ENCODE data around the gene MEGF6. TPM values are rescaled to one million over a fixed set of nuclear protein-coding genes. Genes with fewer than 3 reads are reported as not detected.

MEGF6 gene
- total RNA-seq, 2 donors from 2014 or later = 63.1 to 63.8 TPM

DNA sequence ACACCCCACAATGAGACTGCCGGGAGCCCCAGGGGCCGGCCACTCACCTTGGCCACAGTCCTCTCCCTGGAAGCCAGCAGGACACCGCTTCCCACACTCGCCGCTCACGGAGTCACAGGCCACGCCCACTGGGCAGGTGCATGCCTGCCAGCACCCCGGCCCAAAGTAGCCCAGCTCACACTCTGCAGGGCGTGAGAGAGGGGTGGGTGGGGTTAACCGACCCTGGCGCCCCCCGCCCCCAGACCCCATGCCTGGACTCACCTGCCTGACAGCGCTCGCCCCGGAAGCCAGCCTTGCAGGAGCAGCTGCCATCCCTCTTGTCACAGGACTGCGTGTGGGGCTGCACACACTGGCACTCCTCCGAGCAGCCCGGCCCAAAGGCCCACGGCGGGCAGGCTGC, 106.1 kb downstream of the MEGF6 start:
- H3K9me3 ChIP-seq (ENCODE audit: control insufficient read depth, low read length, poor library complexity, severe bottlenecking) = no peaks in the 10 kb centered on the region
- Mint-ChIP-seq H3K4me1 (peaks cover 5% of the 10 kb centered on the region), H3K36me3 (ENCODE audit: low read depth) (no peaks in the 10 kb centered on the region), H3K27me3 (no peaks in the 10 kb centered on the region), H3K4me3 (no peak overlapping the region), H3K27ac (no peak overlapping the region)
- ATAC-seq (no peak), DNase-seq (no peak)

DNA sequence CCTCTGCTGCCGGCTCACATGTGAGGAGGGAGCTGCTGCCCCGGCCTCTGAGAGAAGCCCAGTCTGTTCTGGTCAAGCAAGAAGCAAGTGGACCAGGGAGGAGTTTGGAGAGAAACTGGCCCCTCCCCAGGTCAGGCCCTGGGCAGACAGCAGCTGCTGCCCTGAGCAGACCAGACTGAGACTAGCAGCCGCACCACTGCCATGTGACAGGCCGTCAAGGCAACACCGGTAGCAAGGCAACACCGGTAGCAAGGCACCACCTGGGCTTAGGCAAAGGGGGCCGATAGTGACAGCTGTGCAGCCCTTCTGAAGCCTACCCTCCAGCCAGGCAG, 106.5 kb downstream of the MEGF6 start:
- Mint-ChIP-seq H3K27ac (no peak overlapping the region), H3K36me3 (ENCODE audit: low read depth) (no peaks in the 10 kb centered on the region), H3K27me3 (no peaks in the 10 kb centered on the region), H3K4me1 (peaks cover 5% of the 10 kb centered on the region), H3K4me3 (no peak overlapping the region)
- ATAC-seq (no peak), DNase-seq (no peak)
- H3K9me3 ChIP-seq (ENCODE audit: control insufficient read depth, low read length, poor library complexity, severe bottlenecking) = no peaks in the 10 kb centered on the region

DNA sequence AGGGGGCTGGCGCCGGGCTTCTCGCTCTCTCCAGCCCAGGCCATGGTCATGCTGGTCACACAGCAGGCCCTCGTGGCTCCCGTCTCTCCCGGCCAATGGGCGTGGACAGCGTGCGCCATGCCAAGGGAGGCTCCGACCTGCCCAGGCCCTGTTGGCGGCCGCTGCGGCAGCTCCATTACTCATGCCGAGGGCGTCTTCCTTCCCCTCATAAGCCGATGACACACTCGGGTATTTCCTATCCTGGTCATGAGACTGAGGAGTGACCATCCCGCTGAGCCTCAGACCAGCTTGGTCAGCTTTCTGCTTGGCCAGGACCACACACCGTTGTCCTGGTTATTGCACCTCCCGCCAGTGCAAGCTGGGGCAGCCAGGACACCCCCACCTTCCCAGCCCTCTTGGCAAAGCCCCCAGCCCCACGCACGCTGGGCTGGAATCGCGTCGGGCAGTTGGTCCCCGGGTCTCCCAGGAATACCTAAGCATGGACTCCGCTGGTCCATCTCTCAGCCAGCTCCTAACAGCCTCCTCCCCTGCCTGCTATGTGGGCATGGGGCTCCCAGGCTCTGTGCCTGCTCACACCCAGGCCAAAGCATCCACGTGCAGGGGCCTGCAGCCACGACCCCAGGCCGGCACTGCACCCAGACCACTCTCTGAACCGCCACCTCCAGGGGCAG, 107.0 kb downstream of the MEGF6 start:
- DNase-seq (no peak), ATAC-seq (no peak)
- Mint-ChIP-seq H3K4me3 (no peak overlapping the region), H3K4me1 (peaks cover 5% of the 10 kb centered on the region), H3K27me3 (no peaks in the 10 kb centered on the region), H3K36me3 (ENCODE audit: low read depth) (no peaks in the 10 kb centered on the region), H3K27ac (no peak overlapping the region)
- H3K9me3 ChIP-seq (ENCODE audit: control insufficient read depth, low read length, poor library complexity, severe bottlenecking) = no peaks in the 10 kb centered on the region

DNA sequence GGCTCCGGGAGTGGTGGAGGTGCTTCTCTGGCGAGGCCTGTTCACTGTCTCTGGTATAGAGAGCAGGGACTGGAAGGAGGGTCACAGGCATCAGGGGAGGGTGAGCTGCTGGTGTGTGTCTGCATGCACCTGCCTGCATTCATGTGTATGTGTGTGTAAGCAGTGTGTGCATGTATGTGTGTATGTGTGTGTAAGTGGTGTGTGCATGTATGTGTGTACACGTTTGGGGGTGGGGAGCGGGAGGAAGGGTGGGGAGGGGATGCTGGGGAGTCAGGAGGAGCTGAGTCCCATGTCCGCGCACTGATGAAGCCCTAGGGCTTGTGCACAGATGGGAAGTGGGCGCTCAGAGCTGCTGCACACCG, 107.8 kb downstream of the MEGF6 start:
- H3K27ac Mint-ChIP-seq = no peak overlapping the region
- no peak overlapping the region for H3K4me3 Mint-ChIP-seq

DNA sequence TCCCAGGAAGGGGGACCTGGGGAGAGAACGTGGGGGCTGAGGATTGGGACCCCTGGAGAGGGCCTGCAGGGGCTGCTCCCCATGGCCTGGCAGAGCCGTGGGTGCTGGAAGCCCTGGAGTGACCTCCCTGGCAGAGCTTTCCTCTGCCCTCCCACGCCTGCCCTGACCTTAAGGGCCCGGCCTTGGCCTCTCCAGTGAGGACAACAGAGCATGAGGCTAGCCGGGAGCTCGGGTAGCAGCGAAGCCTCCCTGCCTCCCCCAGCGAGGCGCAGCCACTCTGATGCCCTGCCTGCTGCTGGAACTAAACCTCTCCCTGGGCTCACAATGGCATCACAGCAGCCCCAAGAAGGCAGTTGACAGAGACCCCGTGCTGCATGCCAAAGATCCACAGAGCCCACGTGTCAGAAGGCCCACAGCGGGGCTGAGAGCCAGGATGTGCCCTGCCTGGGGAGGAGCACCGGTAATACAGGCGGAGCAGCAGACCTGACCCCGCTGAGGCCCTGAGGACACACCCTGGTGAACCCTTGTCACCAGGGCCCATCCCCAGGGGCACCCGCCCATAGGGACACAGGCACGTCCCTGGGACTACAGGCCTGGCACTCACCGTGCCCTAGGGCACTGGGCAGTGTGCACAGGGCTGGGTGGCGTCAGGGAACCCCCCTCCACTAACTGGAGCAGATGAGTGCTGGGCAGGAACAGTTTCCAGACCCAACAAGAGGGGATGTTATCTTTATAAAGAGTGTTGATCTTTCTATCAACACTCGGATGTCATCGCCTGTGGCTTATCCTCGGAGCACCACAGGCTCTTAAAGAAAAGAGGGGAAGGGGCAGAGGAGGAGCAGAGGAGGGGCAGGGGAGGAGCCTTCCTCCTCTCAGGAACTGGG, 108.4 kb downstream of the MEGF6 start:
- no peaks in the 10 kb centered on the region for H3K36me3 Mint-ChIP-seq (ENCODE audit: low read depth)
- H3K27me3 Mint-ChIP-seq = no peaks in the 10 kb centered on the region
- DNase-seq (no peak), ATAC-seq (no peak)
- no peaks in the 10 kb centered on the region for H3K9me3 ChIP-seq (ENCODE audit: control insufficient read depth, low read length, poor library complexity, severe bottlenecking)
- no peak overlapping the region for H3K27ac Mint-ChIP-seq
- H3K4me3 Mint-ChIP-seq = no peak overlapping the region
- peaks cover 5% of the 10 kb centered on the region for H3K4me1 Mint-ChIP-seq

More for the DNA sequence above, 107.8 kb downstream of the MEGF6 start:
- ATAC-seq (no peak), DNase-seq (no peak)
- Mint-ChIP-seq H3K36me3 (ENCODE audit: low read depth) (no peaks in the 10 kb centered on the region), H3K4me1 (peaks cover 5% of the 10 kb centered on the region), H3K27me3 (no peaks in the 10 kb centered on the region)
- H3K9me3 ChIP-seq (ENCODE audit: control insufficient read depth, low read length, poor library complexity, severe bottlenecking) = no peaks in the 10 kb centered on the region

DNA sequence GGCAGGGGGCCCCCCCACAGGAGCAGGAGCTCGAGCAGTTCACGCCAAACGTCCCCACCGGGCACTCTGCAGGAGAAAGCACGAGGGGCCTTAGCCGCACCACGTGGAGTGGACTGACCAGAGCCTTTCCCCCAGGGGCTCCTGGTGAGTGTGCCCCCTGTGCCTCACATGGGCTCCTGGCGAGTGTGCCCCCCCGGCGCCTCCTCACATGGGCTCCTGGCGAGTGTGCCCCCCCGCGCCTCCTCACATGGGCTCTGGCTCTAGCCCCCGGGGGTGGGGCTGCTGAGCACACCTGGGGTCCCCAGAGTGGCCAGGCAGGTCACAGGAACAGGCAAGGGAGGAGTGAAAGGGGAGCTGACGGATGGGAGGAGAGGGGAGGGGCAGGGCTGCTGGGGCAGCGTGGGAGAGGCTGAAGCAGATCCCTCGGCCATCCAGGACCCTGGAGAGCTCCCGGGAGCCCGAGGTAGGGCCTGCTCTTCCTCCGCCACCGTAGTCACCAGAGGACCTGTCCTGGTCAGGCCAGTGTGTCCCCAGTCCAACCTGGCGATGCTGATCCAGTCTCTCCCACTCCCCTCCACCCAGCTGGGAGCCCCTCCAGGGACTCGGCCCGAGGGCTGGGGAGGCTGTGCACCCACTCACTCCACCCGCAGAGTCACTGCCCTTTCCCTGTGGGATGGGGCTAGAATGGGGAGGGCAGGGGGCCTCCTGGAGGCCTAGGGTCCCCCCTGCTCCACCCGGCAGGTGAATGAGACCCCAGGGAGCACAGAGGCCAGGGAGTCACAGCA, 109.3 kb downstream of the MEGF6 start:
- peaks cover 3% of the 10 kb centered on the region for H3K4me1 Mint-ChIP-seq
- ATAC-seq (peak; percentile 50), DNase-seq (peak in 2 of 3 donors; percentile 23 to 45)
- H3K4me3 Mint-ChIP-seq = no peak overlapping the region
- H3K27ac Mint-ChIP-seq = no peak overlapping the region
- H3K27me3 Mint-ChIP-seq = no peaks in the 10 kb centered on the region
- no peaks in the 10 kb centered on the region for H3K36me3 Mint-ChIP-seq (ENCODE audit: low read depth)
- no peaks in the 10 kb centered on the region for H3K9me3 ChIP-seq (ENCODE audit: control insufficient read depth, low read length, poor library complexity, severe bottlenecking)

DNA sequence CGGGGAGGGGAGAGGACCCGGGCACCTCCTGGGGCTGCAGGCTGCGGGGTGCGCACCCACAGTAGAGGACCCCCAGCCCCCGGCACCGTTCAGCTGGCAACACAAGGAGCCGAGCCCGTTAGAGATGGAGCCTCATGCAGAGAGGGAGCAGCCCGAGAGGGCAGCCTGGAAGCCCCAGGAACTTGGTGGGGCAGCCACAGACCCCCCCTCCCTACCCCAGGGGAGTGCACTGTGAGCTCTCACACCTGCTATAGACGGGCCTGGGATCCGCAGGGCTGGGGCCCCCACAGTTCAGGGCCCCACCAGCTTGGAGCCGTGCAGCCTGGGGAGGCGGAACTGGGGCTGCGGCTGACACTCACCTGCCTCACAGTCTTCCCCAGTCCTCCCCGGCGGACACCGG, 109.9 kb downstream of the MEGF6 start:
- H3K9me3 ChIP-seq (ENCODE audit: control insufficient read depth, low read length, poor library complexity, severe bottlenecking) = no peaks in the 10 kb centered on the region
- Mint-ChIP-seq H3K4me3 (no peak overlapping the region), H3K27me3 (no peaks in the 10 kb centered on the region), H3K27ac (no peak overlapping the region), H3K36me3 (ENCODE audit: low read depth) (no peaks in the 10 kb centered on the region), H3K4me1 (peaks cover 3% of the 10 kb centered on the region)
- no peak for ATAC-seq
- DNase-seq = no peak

DNA sequence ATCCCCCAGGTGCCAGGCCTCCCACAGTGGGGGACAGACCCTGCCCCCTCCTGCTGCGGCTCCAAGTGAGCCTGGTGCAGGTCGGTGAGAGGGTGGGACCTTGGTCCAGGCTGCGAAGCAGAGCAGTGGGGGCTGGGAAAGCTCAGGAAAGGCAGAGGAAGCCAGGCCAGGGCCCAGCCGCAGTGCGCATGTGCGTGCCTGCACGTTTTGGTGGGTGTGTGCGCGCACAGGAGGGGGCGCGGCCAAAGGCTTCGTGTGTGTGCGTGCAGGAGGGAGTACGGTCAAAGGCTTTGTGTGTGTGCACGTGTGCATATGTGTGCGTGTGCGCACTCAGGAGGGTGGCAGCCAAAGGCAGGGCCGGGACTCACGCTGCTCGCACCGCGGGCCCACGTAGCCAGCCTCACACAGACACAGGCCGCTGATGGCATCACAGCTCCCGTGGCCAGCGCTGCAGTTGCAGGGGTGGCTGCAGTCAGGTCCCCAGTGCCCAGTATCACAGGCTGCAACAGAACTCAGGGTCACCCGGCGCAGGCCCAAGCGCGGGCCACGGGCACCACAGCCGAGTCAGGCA, 111.0 kb downstream of the MEGF6 start:
- H3K9me3 ChIP-seq (ENCODE audit: control insufficient read depth, low read length, poor library complexity, severe bottlenecking) = no peaks in the 10 kb centered on the region
- DNase-seq (no peak), ATAC-seq (no peak)
- Mint-ChIP-seq H3K4me1 (peaks cover 3% of the 10 kb centered on the region), H3K4me3 (no peak overlapping the region), H3K36me3 (ENCODE audit: low read depth) (no peaks in the 10 kb centered on the region), H3K27me3 (no peaks in the 10 kb centered on the region), H3K27ac (no peak overlapping the region)

DNA sequence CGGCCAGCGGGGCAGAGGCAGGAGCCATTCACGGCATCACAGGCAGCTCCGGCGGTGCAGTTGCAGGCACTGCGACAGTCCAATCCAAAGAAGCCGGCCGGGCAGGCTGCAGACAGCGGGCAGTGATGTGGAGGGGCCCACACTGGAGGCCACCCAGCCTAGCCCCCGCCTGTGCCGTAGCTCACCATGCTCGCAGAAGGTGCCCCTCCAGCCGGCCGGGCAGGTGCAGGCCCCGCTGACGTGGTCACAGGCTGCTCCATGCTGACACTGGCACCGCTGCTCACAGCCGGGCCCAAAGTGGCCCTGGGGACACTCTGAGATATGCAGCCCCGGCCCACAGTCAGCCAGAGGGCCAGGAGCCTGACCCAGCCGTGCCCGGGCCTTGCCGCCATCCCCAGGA, 111.7 kb downstream of the MEGF6 start:
- peaks cover 3% of the 10 kb centered on the region for H3K4me1 Mint-ChIP-seq
- H3K27ac Mint-ChIP-seq = no peak overlapping the region
- H3K4me3 Mint-ChIP-seq = no peak overlapping the region
- DNase-seq (no peak), ATAC-seq (no peak)
- no peaks in the 10 kb centered on the region for H3K36me3 Mint-ChIP-seq (ENCODE audit: low read depth)
- H3K27me3 Mint-ChIP-seq = no peaks in the 10 kb centered on the region
- H3K9me3 ChIP-seq (ENCODE audit: control insufficient read depth, low read length, poor library complexity, severe bottlenecking) = no peaks in the 10 kb centered on the region

DNA sequence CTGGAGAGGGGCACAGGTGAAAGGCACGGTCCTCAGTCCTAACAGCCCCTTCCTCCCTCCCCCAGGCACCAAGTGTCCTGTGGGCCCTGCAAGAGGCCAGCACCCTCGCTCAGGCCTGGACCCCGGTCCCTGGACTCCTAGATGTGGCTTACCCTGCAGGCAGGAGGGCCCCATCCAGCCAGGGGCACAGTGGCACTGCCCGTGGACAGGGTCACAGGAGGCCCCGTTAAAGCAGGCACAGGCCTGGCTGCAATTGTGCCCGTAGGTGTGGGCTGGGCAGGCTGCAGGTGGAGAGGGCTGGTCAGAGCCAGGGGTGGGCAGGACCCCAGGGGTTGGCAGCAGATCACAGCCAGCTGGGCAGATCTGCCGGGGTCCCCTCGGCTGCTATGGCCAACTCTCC, 112.3 kb downstream of the MEGF6 start:
- ATAC-seq = no peak
- no peaks in the 10 kb centered on the region for H3K36me3 Mint-ChIP-seq (ENCODE audit: low read depth)
- H3K4me1 Mint-ChIP-seq = peaks cover 3% of the 10 kb centered on the region
- no peaks in the 10 kb centered on the region for H3K9me3 ChIP-seq (ENCODE audit: control insufficient read depth, low read length, poor library complexity, severe bottlenecking)
- DNase-seq = no peak
- H3K27me3 Mint-ChIP-seq = no peaks in the 10 kb centered on the region
- no peak overlapping the region for H3K27ac Mint-ChIP-seq
- no peak overlapping the region for H3K4me3 Mint-ChIP-seq

DNA sequence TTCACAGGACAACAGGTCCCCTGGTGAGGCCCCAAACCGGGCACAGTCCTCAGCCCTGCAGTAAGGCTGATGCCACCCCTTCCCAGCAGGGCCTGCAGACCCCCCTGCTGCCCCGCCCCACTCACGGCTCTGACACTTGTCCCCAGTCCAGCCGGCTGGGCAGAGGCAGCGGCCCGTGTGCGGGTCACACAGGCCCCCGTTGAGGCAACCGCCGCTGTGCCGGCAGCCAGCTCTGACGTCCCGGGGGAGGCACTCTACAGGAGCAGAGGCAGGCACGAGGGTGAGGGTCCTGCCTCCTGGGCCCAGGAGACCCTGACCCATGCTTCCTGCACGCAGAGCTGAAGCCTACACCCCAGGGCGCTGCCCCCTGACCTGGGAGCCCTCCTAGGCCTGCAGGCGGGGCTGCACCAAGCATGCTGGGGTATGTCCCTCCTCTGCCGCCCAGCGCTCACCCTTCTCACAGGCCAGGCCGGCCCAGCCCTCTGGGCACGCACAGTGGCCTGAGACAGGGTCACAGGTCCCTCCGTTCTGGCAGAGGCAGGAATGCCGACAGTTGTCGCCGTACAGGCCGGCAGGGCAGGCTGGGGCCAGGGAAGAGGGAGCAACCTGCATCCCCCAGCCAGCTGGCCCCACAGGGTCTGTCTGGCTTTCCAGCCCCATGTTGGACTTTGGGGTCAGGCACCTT, 112.9 kb downstream of the MEGF6 start:
- H3K36me3 Mint-ChIP-seq (ENCODE audit: low read depth) = no peaks in the 10 kb centered on the region

DNA sequence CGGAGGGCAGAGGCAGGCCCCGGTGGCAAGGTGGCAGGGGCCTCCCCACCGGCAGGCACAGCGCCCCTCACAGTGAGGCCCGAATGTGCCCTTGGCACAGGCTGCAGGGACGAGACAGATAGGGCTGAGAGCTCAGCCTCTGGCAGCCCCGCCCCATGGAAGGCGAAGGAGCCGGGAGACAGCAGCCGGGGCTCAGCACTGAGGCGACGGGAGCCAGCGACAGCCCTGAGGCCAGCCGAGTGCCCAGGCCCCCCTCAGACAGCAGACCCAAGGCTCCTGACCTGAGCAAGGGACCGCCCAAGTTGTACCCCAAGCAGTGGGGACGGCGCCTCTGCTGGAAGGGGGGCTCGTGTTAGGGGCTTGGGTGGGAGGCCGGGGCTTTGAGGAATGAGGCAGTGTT, 113.8 kb downstream of the MEGF6 start:
- no peaks in the 10 kb centered on the region for H3K4me1 Mint-ChIP-seq
- no peaks in the 10 kb centered on the region for H3K27me3 Mint-ChIP-seq
- H3K27ac Mint-ChIP-seq = no peak overlapping the region
- H3K4me3 Mint-ChIP-seq = no peak overlapping the region
- no peaks in the 10 kb centered on the region for H3K9me3 ChIP-seq (ENCODE audit: control insufficient read depth, low read length, poor library complexity, severe bottlenecking)
- no peaks in the 10 kb centered on the region for H3K36me3 Mint-ChIP-seq (ENCODE audit: low read depth)
- ATAC-seq (no peak), DNase-seq (no peak)

More for the DNA sequence above, 112.9 kb downstream of the MEGF6 start:
- no peak overlapping the region for H3K27ac Mint-ChIP-seq
- DNase-seq = no peak
- H3K27me3 Mint-ChIP-seq = no peaks in the 10 kb centered on the region
- H3K9me3 ChIP-seq (ENCODE audit: control insufficient read depth, low read length, poor library complexity, severe bottlenecking) = no peaks in the 10 kb centered on the region
- no peak overlapping the region for H3K4me3 Mint-ChIP-seq
- ATAC-seq = no peak
- H3K4me1 Mint-ChIP-seq = peaks cover 2% of the 10 kb centered on the region

DNA sequence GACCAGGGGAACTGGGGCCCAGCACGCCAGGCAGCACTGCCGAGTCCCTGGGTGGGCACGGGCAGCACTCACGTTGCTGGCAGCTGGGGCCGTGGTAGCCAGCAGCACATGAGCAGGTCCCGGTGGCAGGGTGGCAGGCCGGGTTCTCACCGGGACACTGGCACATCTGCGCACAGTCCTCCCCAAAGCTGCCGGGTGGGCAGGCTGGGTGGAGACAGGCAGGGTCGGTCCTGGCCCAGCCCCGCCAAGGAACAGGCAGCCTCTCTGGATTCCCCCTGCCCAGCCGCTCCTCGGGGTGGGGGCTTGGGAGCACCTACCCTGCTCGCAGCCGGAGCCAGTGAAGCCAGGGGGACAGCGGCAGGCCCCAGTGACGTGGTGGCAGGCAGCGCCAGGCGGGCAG, 114.4 kb downstream of the MEGF6 start:
- Mint-ChIP-seq H3K27ac (no peak overlapping the region), H3K27me3 (no peaks in the 10 kb centered on the region), H3K4me1 (no peaks in the 10 kb centered on the region), H3K4me3 (no peak overlapping the region), H3K36me3 (ENCODE audit: low read depth) (no peaks in the 10 kb centered on the region)
- no peak for DNase-seq
- no peaks in the 10 kb centered on the region for H3K9me3 ChIP-seq (ENCODE audit: control insufficient read depth, low read length, poor library complexity, severe bottlenecking)
- no peak for ATAC-seq
